T follicular helper cell (primary cell): ENCODE data around the gene SRRM2.

ENCODE experiments used
- DNase-seq: peaks from one replicate; pipeline ENCODE4 v3.0.0-alpha.2; 2020; ENCODE audit warnings: low read depth

SRRM2 gene

DNA sequence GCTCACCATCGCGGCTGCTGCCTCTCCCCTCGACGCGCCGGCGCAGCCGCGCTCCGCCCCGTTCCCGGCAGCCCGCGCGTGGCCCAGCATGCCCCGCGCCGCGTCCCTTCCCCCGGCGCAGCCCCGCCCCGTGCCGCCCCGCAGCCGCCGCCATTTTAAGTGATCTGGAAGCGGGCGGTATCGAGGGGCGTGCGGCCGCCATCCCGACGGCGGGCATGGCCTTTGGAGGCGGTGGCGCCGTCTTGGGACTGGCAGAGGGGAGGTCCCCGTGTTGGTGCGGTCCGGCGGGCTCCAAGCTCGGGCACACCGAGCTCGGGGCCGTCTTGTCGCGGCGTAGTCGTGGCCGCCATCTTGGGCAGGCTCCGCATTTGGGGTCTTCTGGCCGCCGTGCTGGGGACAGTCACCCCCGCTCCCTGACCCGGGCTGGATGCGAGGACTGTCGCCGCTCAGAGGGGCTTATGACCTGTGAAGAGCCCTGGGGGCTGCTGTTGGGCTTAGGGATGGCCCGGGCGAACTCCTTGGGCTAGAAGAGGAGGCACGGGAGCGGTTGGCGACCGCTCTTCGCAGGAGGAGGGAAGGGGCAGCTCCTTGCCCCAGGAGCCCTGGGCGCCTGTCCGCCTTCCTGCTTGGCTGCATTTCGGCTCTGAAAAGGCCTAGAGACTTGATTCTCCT lies 24.9 kb downstream of the SRRM2 start, which contains the start of gene ELOB:
Gene ELOB, minus strand, starts transcription at position 50 of the 672 bp plus-strand sequence. Its CDS starts 41 bp downstream, at position 9.
- DNase-seq, result peak; percentile 83

DNA sequence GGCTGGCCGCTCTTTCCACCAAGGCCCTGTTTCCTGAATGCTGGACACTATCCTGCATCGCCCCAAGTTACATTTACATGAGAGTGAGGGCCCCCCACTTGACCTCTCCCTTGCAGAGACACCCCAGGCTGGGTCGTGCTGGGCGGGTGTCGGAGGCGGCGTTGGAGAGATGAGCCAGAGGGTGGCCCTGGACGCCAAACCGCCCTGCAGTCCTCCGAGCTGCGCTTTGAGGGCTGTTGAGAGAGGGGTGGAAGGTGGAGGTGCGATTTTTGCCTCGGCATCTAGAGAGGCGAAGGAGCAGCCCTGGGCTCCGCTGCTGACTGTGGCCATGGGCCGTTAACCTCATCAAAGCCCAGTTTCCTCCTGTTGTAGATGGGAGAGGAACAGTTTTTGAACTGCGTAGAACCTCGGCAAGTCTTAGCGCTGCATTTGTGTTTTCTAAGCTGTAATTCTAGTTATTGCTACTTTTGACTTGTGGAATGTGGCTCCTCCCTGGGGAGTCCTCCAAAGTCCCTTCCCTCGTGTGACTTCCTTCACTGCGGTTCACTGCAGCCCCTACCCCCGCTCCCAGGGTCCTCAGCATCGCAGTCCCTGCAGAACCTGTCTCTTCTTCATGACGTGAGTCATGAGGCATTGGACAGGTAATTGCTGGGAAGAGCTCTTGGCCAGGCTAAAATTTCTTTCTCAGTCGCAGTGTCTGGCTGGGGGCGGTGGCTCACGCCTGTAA lies 25.6 kb downstream of the SRRM2 start:
- DNase-seq, result no peak

GRCh38 chr16:2778630-2778958 lies 26.2 kb downstream of the SRRM2 start:
- DNase-seq, result no peak

GRCh38 chr16:2779151-2779920 lies 26.9 kb downstream of the SRRM2 start:
- DNase-seq, result no peak

- DNase-seq, result no peak
Measured at GRCh38 chr16:2779978-2780898, 27.8 kb downstream of the SRRM2 start.

DNA sequence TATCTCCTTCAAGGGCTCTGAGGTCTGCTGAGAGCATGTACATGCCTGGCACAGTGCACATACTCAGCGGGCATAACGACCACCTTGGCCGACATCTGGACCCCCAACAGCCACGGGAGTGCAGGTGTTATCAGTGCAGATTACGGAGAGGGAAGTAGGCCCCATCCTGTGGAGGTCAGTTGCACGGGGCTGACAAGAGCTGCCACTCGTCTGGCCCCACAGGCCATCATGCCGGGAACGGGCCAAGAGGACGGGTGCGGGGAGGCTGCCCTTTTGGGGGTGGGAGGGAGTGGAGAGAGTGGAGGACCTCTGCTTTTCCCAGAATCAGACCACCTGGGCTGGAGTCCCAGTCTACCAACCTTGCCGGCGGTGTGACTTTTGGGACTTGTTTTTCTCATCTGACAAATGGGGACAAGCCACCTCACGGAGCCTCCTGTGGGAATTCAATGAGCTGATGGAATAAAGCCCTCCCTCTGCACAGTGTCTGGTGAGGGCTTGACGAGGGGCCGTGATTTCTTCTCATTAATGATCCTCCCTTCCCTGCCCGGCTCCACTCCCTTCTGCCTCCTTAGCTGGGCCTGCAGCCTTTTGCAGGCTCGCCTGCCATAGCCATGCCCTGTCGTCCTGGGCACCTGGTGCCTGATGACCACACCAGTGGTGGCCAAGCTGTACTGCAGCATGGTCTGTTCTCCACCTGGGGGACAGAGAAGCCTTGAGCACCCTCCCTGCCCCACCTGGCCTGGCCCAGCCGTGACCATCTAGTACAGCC lies 30.3 kb downstream of the SRRM2 start:
- no peak for DNase-seq

- no peak for DNase-seq
Measured at GRCh38 chr16:2783581-2784357, 31.3 kb downstream of the SRRM2 start.

GRCh38 chr16:2784358-2785100 lies 32.1 kb downstream of the SRRM2 start:
- DNase-seq, result no peak

DNA sequence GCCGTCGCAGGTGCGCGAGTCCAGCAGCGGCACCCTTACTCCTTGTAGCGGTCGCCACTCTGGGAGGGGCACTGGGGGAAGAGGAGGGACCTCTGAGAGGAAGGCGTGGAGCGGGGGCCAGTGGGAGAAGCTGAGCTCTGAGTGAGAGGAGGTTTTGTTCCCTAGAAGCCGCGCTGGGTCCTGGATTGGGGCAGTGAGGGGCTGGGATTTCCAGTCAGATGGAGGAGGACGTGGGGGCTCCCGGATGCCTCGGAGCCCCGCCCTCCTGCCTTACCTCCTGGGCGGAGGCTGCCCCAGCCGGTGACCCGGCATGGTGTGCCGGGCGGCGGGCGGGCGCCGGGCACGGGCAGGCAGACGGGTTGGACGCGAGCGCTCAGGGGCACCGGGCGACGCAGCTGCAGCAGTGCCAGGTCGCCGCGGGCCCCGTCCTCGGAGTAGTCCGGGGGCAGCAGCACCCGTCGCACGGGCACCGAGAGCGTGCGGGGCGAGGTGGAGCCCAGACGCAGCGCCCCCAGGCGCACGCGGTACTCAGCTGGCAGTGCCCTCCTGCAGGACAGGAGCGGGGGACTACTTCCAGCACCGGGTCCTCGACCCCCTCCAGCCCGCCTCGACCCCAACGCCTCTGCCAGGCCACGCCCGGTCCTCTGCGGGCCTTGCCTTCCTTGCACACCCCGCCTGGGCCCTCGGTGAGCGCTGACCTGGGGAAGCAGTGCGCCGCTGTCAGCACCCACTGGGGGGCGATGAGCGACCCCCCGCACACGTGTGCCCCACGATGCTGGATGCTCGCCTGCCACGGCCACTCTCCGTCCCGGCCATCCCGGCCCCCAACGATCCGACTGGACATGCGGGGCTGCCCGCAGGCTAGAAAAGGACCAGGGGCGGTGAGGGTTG lies 32.9 kb downstream of the SRRM2 start:
- DNase-seq, result no peak

GRCh38 chr16:2786061-2786825 lies 33.8 kb downstream of the SRRM2 start:
- no peak for DNase-seq

GRCh38 chr16:2786826-2787151 lies 34.4 kb downstream of the SRRM2 start:
- no peak for DNase-seq

- no peak for DNase-seq
Measured at GRCh38 chr16:2787406-2787805, 35.0 kb downstream of the SRRM2 start, which contains the start of gene PRSS33. Gene PRSS33 (minus strand): TSS chr16:2787560. CDS start chr16:2786547, 1,013 bp downstream.

DNA sequence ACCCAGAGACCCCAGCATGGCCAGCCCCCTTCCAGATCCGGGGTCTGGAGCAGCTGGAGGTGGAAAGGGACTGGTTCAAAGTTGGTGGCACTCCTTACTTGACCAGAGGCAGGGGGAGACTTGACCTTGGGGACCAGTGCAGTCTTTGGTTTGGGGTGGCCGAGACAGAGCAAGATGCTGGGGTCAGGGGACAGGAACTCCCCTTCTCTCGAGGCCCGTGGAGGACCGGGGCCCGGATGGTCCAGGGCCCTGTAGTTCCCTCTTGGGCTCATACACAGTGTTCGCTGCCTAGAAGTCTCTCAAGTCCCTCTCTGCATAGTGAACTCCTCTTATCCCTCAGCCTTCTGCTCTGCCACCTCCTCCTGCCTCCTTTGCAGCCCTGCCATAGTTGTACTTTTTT lies 35.5 kb downstream of the SRRM2 start:
- no peak for DNase-seq

DNA sequence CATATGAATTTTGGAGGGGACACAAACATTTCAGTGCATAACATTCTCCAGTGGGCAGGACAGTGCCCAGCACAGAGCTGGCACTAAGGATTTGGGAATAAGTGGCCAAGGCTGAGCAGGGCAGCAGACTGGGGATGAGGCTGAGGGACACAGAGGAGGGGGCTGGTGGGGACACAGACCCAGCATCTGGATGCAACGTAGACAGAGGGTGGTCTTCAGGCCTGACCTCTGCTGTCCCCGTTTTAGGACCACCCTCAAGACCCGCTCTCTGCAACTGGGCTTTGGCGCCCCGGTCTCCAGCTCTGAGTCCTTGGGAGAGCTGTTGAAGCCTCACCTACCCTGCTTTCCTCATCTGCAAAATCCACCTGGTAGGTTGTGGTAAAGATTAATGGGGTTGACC lies 38.2 kb downstream of the SRRM2 start:
- no peak for DNase-seq

DNA sequence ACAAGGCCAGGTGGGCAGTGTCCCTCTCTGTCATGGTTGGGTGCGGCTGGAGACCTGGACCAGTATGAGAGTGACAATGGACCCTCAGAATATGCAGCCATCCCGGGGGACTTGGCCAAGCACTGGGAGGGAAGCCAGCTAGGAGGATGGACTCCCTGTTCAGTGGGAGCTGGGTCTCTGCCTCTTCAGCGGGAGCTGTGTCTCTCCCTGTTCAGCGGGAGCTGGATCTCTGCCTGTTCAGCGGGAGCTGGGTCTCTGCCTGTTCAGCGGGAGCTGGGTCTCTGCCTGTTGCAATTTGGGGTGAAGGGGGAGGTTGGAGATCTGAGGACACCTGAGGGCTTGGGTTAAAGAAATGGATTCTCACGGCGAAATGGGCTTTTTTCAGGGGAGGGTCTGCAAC lies 38.7 kb downstream of the SRRM2 start:
- DNase-seq, result no peak

DNA sequence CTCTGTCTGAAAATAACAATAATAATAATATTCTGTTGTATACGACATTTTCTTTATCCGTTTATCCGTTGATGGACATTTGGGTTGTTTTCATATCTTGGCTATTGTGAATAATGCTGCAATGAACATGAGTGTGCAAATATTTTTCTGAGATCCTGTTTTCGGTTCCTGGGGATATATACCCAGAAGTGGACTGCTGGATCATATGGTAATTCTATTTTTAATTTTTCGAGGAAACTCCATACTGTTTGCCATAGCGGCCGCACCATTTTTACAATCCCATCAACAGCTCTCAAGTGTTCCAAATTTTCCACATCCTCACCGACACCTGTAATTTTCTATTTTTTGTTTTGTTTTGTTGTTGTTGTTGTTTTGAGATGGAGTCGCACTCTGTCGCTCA lies 40.5 kb downstream of the SRRM2 start:
- DNase-seq, result no peak

DNA sequence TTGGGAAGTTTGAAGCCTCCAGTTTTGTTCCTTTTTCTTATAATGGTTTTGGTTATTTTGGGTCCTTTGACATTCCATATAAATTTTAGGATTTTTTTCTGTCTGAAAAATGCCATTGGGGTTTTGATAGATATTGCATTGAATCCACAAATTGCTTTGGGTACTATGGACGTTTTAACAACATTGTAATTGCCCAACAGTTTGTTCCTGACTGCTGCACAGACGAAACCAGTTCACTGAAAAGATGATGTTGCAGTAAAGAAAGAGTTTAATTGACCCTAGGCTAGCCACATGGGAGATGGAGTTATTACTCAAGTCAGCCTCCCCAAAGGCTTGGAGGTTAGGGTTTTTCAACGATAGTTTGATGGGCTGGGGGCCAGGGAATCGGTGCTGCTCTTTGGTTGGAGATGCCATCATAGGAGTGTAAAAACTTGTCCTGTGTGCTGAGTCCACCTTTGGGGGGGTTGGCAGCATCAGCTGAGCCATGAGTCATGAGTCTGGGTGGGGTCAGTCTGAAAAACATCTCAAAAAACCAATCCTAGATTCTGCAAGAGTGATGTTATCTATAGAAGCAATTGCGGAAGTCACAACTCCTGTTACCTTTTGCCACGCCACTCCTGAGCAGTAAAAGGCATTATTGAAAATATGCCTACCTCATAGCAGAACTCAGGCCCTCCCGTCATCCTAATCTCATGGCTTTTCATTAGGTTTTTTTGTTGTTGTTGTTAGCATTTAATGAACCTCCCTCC lies 43.1 kb downstream of the SRRM2 start:
- DNase-seq, result no peak
